Stimulated activated CD8-positive, alpha-beta memory T cell treated with anti-CD3 and anti-CD28 coated beads, Interleukin-7, amount 100 ng/mL, for 48 hours (primary cell): ENCODE results near the gene CPNE5.
"Not testable (repeated sequence)": the region's sequence is repeated elsewhere in the genome, so short reads cannot be mapped to it uniquely, and the experiment has no call there.

Experiments used
- DNase-seq, 2 donors: peaks; one replicate each; pipeline ENCODE4 v3.0.0-alpha.2; 2020; ENCODE audit warnings: low read depth in 1 of 2; ENCODE audit errors: extremely low read depth in 1 of 2

The CPNE5 gene

GRCh38 chr6:36728289-36729160, 110.7 kb downstream of the CPNE5 start:
- no peak for DNase-seq

GRCh38 chr6:36727505-36728021, 111.7 kb downstream of the CPNE5 start:
- no peak for DNase-seq

DNA sequence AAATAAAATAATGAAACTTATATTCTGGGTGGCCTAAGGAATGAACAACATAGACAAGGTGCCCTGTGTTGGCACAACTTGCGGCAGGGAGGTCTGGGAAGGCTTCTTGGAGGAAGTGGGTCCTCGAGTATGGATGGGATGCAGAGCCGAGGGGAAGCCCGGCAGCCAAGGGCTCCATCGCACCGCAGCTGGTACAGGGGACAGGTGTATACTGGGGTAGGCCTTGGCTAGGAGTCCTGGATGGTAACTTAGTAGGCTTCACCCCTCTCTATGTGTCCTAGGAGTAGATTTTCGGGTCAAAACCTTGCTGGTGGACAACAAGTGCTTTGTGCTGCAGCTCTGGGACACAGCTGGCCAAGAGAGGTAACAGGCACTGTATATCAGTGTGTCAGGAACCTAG, 113.7 kb downstream of the CPNE5 start:
- DNase-seq, result no peak

- peak in 1 of 2 donors; percentile 43 for DNase-seq
Observed at GRCh38 chr6:36724514-36725390, 114.5 kb downstream of the CPNE5 start.

DNA sequence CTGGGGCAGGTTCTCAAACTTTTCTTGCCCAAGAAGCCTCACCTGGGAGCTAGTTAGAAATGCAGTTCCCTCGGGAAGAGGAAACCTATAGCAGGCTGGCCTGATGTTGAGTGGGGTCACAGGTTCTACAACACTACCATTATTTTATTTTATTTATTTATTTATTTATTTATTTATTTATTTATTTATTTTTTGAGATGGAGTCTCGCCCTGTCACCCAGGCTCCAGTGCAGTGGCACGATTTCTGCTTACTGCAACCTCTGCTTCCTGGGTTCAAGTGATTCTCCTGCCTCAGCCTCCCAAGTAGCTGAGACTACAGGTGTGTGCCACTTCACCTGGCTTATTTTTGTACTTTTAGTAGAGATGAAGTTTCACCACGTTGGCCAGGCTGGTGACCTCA, 115.3 kb downstream of the CPNE5 start:
- DNase-seq, result not testable (repeated sequence)

GRCh38 chr6:36722879-36723278, 116.4 kb downstream of the CPNE5 start:
- no peak for DNase-seq

DNA sequence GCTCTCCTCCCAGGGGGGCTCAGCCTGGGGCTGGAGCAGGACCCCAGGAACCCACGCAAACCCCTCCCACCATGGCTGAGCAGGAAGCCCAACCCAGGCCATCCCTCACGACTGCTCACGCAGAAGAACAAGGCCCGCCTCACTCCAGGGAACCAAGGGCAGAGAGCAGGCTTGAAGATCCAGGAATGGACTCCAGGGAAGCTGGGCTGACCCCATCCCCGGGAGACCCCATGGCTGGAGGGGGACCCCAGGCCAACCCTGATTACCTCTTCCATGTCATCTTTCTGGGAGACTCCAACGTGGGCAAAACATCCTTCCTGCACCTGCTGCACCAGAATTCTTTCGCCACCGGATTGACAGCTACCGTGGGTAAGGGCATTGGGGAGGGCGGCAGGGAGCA, 116.9 kb downstream of the CPNE5 start:
- DNase-seq, result no peak

- no peak for DNase-seq
Observed at GRCh38 chr6:36721369-36722140, 117.7 kb downstream of the CPNE5 start.

DNA sequence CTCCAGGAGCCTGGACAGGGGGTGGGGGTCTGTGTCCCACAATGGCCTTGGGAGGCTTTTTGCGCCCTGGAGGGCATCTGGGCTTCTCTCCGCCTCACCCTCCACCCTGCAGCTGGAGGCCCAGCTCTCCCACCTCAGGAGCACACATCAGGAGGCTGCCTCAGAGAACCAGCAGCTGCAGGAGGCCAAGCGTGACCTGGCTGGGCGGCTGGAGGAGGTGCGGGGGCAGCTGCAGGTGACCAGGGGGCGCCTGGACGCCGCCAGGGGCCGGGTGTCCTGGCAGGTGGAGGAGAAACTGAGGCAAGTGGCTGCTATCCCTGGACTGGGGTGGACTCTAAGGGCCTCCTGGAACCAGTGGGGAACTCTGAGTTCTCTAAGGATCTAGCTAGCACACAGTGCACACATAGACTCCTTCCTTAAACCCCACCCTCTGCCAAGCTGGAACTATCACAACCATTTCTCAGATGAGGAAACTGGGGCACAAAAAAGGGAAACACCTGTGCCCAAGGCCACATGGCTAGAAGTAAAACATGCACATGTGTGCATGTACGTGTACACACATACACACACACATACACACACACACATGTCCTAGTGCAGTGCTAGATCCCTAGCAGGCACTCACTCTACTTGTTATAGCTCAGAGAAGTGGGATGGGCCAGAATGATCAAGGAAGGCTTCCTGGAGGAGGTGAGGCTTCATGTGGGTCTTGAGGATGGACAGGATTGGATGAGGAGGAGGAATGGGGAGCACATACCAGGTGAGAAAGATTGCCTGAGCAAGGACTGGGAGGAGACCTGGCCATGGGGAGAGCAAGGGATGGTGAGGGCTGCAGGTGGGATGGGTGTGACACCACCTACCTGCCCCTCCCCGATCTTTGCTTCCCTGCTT, 118.7 kb downstream of the CPNE5 start:
- no peak for DNase-seq

DNA sequence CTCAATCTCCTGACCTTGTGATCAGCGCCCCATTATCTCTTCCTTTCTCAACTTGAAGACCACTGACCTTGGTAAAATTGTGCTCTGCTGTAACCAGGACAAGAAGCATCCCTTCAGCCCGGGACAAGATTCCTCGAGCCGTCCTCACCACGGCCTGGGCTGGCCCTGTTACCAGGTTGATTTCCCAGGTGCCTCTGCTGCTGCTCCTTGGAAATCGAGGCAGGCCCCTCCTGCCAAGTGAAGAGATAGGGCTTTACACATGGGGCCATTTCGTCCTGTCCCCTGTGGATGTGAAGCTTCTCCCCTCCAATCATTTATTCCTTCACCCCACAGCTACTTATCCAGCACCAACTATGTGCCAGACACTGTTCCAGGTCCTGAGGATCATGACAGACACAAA, 120.1 kb downstream of the CPNE5 start:
- DNase-seq, result no peak

GRCh38 chr6:36718560-36718959, 120.7 kb downstream of the CPNE5 start:
- DNase-seq, result no peak

GRCh38 chr6:36717871-36718540, 121.2 kb downstream of the CPNE5 start:
- DNase-seq, result no peak

- no peak for DNase-seq
Observed at GRCh38 chr6:36717231-36717825, 121.9 kb downstream of the CPNE5 start.

GRCh38 chr6:36716476-36717093, 122.7 kb downstream of the CPNE5 start:
- DNase-seq, result no peak

- no peak for DNase-seq
Observed at GRCh38 chr6:36715469-36715868, 123.8 kb downstream of the CPNE5 start.

- DNase-seq, result no peak
Observed at GRCh38 chr6:36714511-36714910, 124.7 kb downstream of the CPNE5 start.

DNA sequence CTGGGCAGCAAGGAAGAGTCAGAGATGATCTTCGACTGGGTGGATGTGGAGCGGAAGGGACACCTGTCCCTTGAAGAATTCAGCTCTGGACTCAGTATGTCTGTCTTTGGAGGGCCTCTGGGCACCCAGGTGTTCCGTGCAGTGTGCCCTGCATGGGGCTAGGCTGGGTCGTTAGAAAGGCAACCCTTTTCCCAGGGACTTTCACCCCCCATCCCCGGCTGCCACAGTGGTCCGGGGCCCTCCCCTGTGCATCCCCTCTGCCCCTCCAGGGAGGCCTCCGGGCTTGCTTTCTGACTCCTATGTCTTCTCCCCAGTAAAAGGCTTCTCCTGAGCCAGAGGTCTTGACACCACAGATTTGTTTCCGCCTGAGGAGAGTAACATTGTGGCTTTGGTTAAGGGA, 125.4 kb downstream of the CPNE5 start:
- DNase-seq, result no peak

DNA sequence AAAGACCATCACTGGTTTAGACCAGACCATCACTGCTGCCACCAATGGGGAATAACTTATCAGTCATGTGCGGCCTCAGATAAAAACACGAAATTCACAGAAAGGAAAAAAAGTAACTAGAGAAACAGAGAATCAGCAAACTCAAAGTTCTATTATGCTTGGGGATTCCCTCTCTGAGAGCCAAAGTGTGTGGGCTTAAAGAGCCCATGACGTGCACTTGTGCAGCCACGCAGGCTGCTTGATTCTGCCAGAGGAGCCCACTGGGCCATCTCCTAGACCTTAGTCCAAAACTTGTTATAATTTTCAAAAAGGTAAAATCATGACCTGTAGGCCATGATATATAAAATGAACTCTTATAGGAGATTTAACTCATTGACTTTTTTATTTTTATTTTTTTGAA, 126.4 kb downstream of the CPNE5 start:
- DNase-seq, result no peak

- no peak for DNase-seq
Observed at GRCh38 chr6:36706339-36706738, 132.9 kb downstream of the CPNE5 start.
